HG03558 (cell line): ENCODE results near the gene PPFIBP2.

Source experiments
- ATAC-seq: cut with Tn5 transposase; IDR thresholded peaks from one replicate; pipeline ENCODE4 v1.9.1; 2021; ENCODE audit warnings: moderate number of reproducible peaks; ENCODE audit not compliant: unreplicated experiment; ENCODE audit errors: extremely low read depth

PPFIBP2 gene

GRCh38 chr11:7574491-7575130 is 60.8 kb downstream of the PPFIBP2 start:
- ATAC-seq, result no peak

- no peak for ATAC-seq
Measured at GRCh38 chr11:7575841-7576725, 62.3 kb downstream of the PPFIBP2 start.

- no peak for ATAC-seq
Measured at GRCh38 chr11:7576726-7577290, 63.0 kb downstream of the PPFIBP2 start.

- ATAC-seq, result no peak
Measured at GRCh38 chr11:7577291-7578190, 63.7 kb downstream of the PPFIBP2 start.

GRCh38 chr11:7578276-7578955 is 64.6 kb downstream of the PPFIBP2 start:
- no peak for ATAC-seq

- ATAC-seq, result no peak
Measured at GRCh38 chr11:7579361-7579791, 65.6 kb downstream of the PPFIBP2 start.

- no peak for ATAC-seq
Measured at GRCh38 chr11:7581021-7581590, 67.3 kb downstream of the PPFIBP2 start.

- no peak for ATAC-seq
Measured at GRCh38 chr11:7582338-7582985, 68.7 kb downstream of the PPFIBP2 start.

- no peak for ATAC-seq
Measured at GRCh38 chr11:7583248-7583647, 69.4 kb downstream of the PPFIBP2 start.

- no peak for ATAC-seq
Measured at GRCh38 chr11:7584910-7585309, 71.1 kb downstream of the PPFIBP2 start.

GRCh38 chr11:7585816-7586215 is 72.0 kb downstream of the PPFIBP2 start:
- ATAC-seq, result no peak

GRCh38 chr11:7586376-7586775 is 72.6 kb downstream of the PPFIBP2 start:
- ATAC-seq, result no peak

GRCh38 chr11:7587712-7588111 is 73.9 kb downstream of the PPFIBP2 start:
- no peak for ATAC-seq

- no peak for ATAC-seq
Measured at GRCh38 chr11:7589861-7590260, 76.1 kb downstream of the PPFIBP2 start.

GRCh38 chr11:7590529-7590928 is 76.7 kb downstream of the PPFIBP2 start:
- no peak for ATAC-seq

- ATAC-seq, result no peak
Measured at GRCh38 chr11:7591107-7591894, 77.5 kb downstream of the PPFIBP2 start.

GRCh38 chr11:7591987-7592386 is 78.2 kb downstream of the PPFIBP2 start:
- ATAC-seq, result peak; percentile 57

GRCh38 chr11:7592711-7593110 is 78.9 kb downstream of the PPFIBP2 start:
- ATAC-seq, result no peak
